B cell (primary cell): ENCODE results near the gene GRAMD2A. TPM values are rescaled to one million over a fixed set of nuclear protein-coding genes. Genes with fewer than 3 reads are reported as not detected.

Source experiments
- ATAC-seq: fragments of 200-7000 bp; cut with Tn5 transposase; one replicate; pipeline ENCODE4 v1.10.0; 2021; ENCODE audit warnings: low read depth, mild to moderate bottlenecking, moderate number of reproducible peaks, moderate library complexity
- CTCF ChIA-PET: fragments of 350-600 bp; sonication (Branson Sonifier 250); formaldehyde crosslinking; loops from one replicate; lab custom pipeline; 2021; ENCODE audit warnings: antibody characterized with exemption, inconsistent platforms; lab: Charles Lee
- POLR2A ChIA-PET: fragments of 350-600 bp; sonication (Branson Sonifier 250); formaldehyde crosslinking; loops from one replicate; lab custom pipeline; 2021; ENCODE audit warnings: antibody characterized with exemption; lab: Charles Lee
- DNase-seq: peaks from one replicate; pipeline ENCODE4 v3.0.0; 2013
- H2AFZ ChIP-seq: 2 replicates; pipeline ENCODE4 v1.6.1; 2012; ENCODE audit warnings: mild to moderate bottlenecking, low read depth, low read length; ENCODE audit not compliant: insufficient read depth, poor library complexity, severe bottlenecking
- H3K27ac ChIP-seq, 2 donors: 1 replicate in 1 of 2; 2 replicates in 1 of 2; pipeline ENCODE4 v1.5.1; 2012 to 2013; ENCODE audit warnings: low read length in 2 of 2, mild to moderate bottlenecking in 2 of 2, moderate library complexity in 1 of 2
- H3K27me3 ChIP-seq, 4 experiments: fragments of 200-600 bp in 1 of 4; sonication (generic) in 1 of 4; replicated peaks in 1 of 4; 1 replicate in 2 of 4; 2 replicates in 2 of 4; pipeline versions ENCODE4 v1.6.1 to v1.7.0; 2013 to 2016; ENCODE audit warnings: low read length in 3 of 4, mild to moderate bottlenecking in 2 of 4, mixed read lengths in 1 of 4, moderate library complexity in 1 of 4; ENCODE audit not compliant: insufficient read depth in 4 of 4, control insufficient read depth in 3 of 4; ENCODE audit errors: control extremely low read depth in 1 of 4
- H3K36me3 ChIP-seq, 2 experiments: replicated peaks in 1 of 2; 1 replicate in 1 of 2; 2 replicates in 1 of 2; pipeline versions ENCODE4 v1.6.1 to v1.7.1; 2013; ENCODE audit warnings: low read length in 1 of 2; ENCODE audit not compliant: insufficient read depth in 2 of 2, control insufficient read depth in 1 of 2; ENCODE audit errors: control extremely low read depth in 1 of 2, extremely low read depth in 1 of 2
- H3K4me1 ChIP-seq, 2 donors: fragments of 200-600 bp in 1 of 2; sonication (generic) in 1 of 2; 1 replicate in 1 of 2; 2 replicates in 1 of 2; pipeline versions ENCODE4 v1.5.1 to v1.6.1; 2013 to 2017; ENCODE audit warnings: low read length in 2 of 2; ENCODE audit not compliant: control insufficient read depth in 2 of 2, insufficient read depth in 2 of 2
- H3K4me2 ChIP-seq: replicated peaks from 2 replicates; pipeline ENCODE3; 2012; ENCODE audit warnings: mild to moderate bottlenecking, low read depth, low read length; ENCODE audit not compliant: poor library complexity, severe bottlenecking
- H3K4me3 ChIP-seq, 5 experiments: fragments of 200-600 bp in 1 of 5; sonication (generic) in 1 of 5; 1 replicate in 3 of 5; 2 replicates in 2 of 5; pipeline versions ENCODE4 v1.5.1 to v1.7.0; 2011 to 2016; ENCODE audit warnings: low read length in 4 of 5, mild to moderate bottlenecking in 4 of 5, low read depth in 2 of 5, control low read depth in 1 of 5, moderate library complexity in 1 of 5; ENCODE audit not compliant: insufficient read depth in 1 of 5; ENCODE audit errors: control extremely low read depth in 1 of 5, extremely low read depth in 1 of 5
- H3K79me2 ChIP-seq: fragments of 200-600 bp; sonication (generic); one replicate; pipeline ENCODE4 v1.6.0; 2016; ENCODE audit warnings: low read length; ENCODE audit not compliant: control insufficient read depth, insufficient read depth
- H3K9ac ChIP-seq: fragments of 200-600 bp; sonication (generic); 2 replicates; pipeline ENCODE4 v1.6.1; 2017; ENCODE audit warnings: mild to moderate bottlenecking, low read length, moderate library complexity
- H3K9me3 ChIP-seq, 3 donors: one replicate each; pipeline versions ENCODE4 v1.6.1 to v1.7.1; 2013; ENCODE audit warnings: low read length in 2 of 3; ENCODE audit not compliant: control insufficient read depth in 2 of 3, insufficient read depth in 1 of 3; ENCODE audit errors: control extremely low read depth in 1 of 3
- H4K20me1 ChIP-seq: 2 replicates; pipeline ENCODE4 v1.6.0; 2012; ENCODE audit warnings: mild to moderate bottlenecking, low read length; ENCODE audit not compliant: insufficient read depth, control insufficient read depth, poor library complexity, severe bottlenecking
- H3K27ac Mint-ChIP-seq: one replicate; pipeline ENCODE4 v1.8.0; 2021; ENCODE audit warnings: mixed read lengths
- H3K27me3 Mint-ChIP-seq: one replicate; pipeline ENCODE4 v1.8.0; 2021; ENCODE audit warnings: mixed read lengths
- H3K4me1 Mint-ChIP-seq: one replicate; pipeline ENCODE4 v1.8.0; 2021; ENCODE audit warnings: mixed read lengths
- H3K4me3 Mint-ChIP-seq: one replicate; pipeline ENCODE4 v1.8.0; 2021; ENCODE audit warnings: mixed read lengths
- H3K9me3 Mint-ChIP-seq: one replicate; pipeline ENCODE4 v1.8.0; 2022; ENCODE audit warnings: mixed read lengths; ENCODE audit not compliant: insufficient read depth
- EZH2 ChIP-seq: IDR thresholded peaks from 2 replicates; pipeline ENCODE4 v1.6.1; 2012; ENCODE audit warnings: borderline replicate concordance, low read depth, mild to moderate bottlenecking, moderate library complexity, low read length; ENCODE audit not compliant: insufficient read depth, poor library complexity, severe bottlenecking
- WGBS: methylation state at CpG from one replicate; pipeline ENCODE4 v1.1.5; 2013; ENCODE audit warnings: missing lambda C conversion rate; ENCODE audit not compliant: insufficient coverage; 5-methylcytosine and 5-hydroxymethylcytosine counted together
- intact Hi-C: fragments of 100-400 bp; cut with micrococcal nuclease; formaldehyde crosslinking; loops from one replicate; pipeline ENCODE4 v1.10.0; 2022
- polyA plus RNA-seq: library from polyadenylated mRNA; depleted of rRNA; stranded (reverse); fragments of >200 nt; gene quantifications from 2 replicates; pipeline ENCODE4 v1.2.3, GENCODE V29; 2012
- total RNA-seq, 2 donors: library from RNA; stranded (reverse); fragments of 120-200 nt in 1 of 2; gene quantifications; 1 replicate in 1 of 2; 2 replicates in 1 of 2; pipeline versions ENCODE4 v1.2.3 to v1.2.4, GENCODE V29; 2013 to 2022
- TF ChIP-seq, protein P1 (sequence below): fragments of 200-600 bp; IDR thresholded peaks from one replicate; pipeline ENCODE4 v1.8.0; 2022; ENCODE audit warnings: antibody characterized with exemption, mild to moderate bottlenecking

Gene GRAMD2A
- total and polyA plus RNA-seq, 2 donors (not counting 1 experiment from before 2014, with no cell fraction given), result not detected

GRCh38 chr15:72170691-72171090, 26.9 kb downstream of the GRAMD2A start:
- CTCF ChIA-PET, result no interaction called here
- POLR2A ChIA-PET, result no interaction called here
- DNase-seq (no peak), ATAC-seq (no peak)
- Histone ChIP-seq H3K79me2 (no peaks in the 10 kb centered on the region), H3K4me2 (no peak overlapping the region), H3K9ac (no peak overlapping the region), H3K4me3 (no peak overlapping the region), H3K4me1 (no peaks in the 10 kb centered on the region), H2AFZ (no peak overlapping the region), H3K27ac (no peak overlapping the region), H4K20me1 (no peaks in the 10 kb centered on the region), H3K36me3 (no peaks in the 10 kb centered on the region), H3K9me3 (no peaks in the 10 kb centered on the region), H3K27me3 (peaks cover 0 to 5% (median 0%) of the 10 kb centered on the region in 4 experiments)
- Mint-ChIP-seq H3K4me1 (no peaks in the 10 kb centered on the region), H3K27me3 (peaks cover 33% of the 10 kb centered on the region), H3K9me3 (no peaks in the 10 kb centered on the region), H3K27ac (no peak overlapping the region), H3K4me3 (no peak overlapping the region)
- 93% methylated on average over 7 of the region's 7 CpGs for WGBS
- intact Hi-C loops, result no loop called here
- TF ChIP-seq EZH2, result no peak
- TF ChIP-seq, protein P1, sequence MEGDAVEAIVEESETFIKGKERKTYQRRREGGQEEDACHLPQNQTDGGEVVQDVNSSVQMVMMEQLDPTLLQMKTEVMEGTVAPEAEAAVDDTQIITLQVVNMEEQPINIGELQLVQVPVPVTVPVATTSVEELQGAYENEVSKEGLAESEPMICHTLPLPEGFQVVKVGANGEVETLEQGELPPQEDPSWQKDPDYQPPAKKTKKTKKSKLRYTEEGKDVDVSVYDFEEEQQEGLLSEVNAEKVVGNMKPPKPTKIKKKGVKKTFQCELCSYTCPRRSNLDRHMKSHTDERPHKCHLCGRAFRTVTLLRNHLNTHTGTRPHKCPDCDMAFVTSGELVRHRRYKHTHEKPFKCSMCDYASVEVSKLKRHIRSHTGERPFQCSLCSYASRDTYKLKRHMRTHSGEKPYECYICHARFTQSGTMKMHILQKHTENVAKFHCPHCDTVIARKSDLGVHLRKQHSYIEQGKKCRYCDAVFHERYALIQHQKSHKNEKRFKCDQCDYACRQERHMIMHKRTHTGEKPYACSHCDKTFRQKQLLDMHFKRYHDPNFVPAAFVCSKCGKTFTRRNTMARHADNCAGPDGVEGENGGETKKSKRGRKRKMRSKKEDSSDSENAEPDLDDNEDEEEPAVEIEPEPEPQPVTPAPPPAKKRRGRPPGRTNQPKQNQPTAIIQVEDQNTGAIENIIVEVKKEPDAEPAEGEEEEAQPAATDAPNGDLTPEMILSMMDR, result no peak

- TF ChIP-seq, protein P1, result no peak
- Histone ChIP-seq H3K27me3 (peaks cover 0 to 5% (median 0%) of the 10 kb centered on the region in 4 experiments), H2AFZ (no peak overlapping the region), H3K36me3 (no peaks in the 10 kb centered on the region), H3K4me3 (no peak overlapping the region), H3K9ac (no peak overlapping the region), H3K9me3 (no peaks in the 10 kb centered on the region), H4K20me1 (no peaks in the 10 kb centered on the region), H3K79me2 (no peaks in the 10 kb centered on the region), H3K4me2 (no peak overlapping the region), H3K4me1 (no peaks in the 10 kb centered on the region), H3K27ac (no peak overlapping the region)
- no peaks in the 10 kb centered on the region for H3K4me1 Mint-ChIP-seq
- no peaks in the 10 kb centered on the region for H3K9me3 Mint-ChIP-seq
- DNase-seq (no peak), ATAC-seq (no peak)
- ChIA-PET CTCF (interaction anchor here (1.7 kb wide), 1 partner anchor 14 kb away, joined by 5 read pairs; no protein-coding TSS in a partner anchor), POLR2A (no interaction called here)
- peaks cover 28% of the 10 kb centered on the region for H3K27me3 Mint-ChIP-seq
- intact Hi-C loops, result no loop called here
- 91% methylated on average over 16 of the region's 16 CpGs for whole genome bisulfite sequencing
- no peak overlapping the region for H3K4me3 Mint-ChIP-seq
- no peak overlapping the region for H3K27ac Mint-ChIP-seq
Measured at GRCh38 chr15:72169921-72170611, 27.5 kb downstream of the GRAMD2A start.
